GM13977 (cell line): ENCODE results near the gene CD300H.

Source experiments
- DNase-seq: peaks from one replicate; pipeline ENCODE4 v3.0.0; 2012; ENCODE audit warnings: low spot score
- in situ Hi-C: fragments of 300-500 bp; cut with MboI; formaldehyde crosslinking; loops from one replicate; pipeline ENCODE4 v1.12.0; 2022; ENCODE audit warnings: low sequenced_read_pairs, low pct_unique_long_range_greater_than_20kb, mixed read lengths, inconsistent platforms; ENCODE audit not compliant: unreplicated experiment
- TF ChIP-seq, protein P1 (sequence below): IDR thresholded peaks from 2 replicates; pipeline ENCODE4 v1.5.1; 2012; ENCODE audit warnings: mild to moderate bottlenecking, control low read depth; ENCODE audit not compliant: insufficient read depth; ENCODE audit errors: extremely low read depth, missing control alignments

Gene CD300H

GRCh38 chr17:74541176-74542111 lies 25.9 kb downstream of the CD300H start:
- TF ChIP-seq, protein P1, sequence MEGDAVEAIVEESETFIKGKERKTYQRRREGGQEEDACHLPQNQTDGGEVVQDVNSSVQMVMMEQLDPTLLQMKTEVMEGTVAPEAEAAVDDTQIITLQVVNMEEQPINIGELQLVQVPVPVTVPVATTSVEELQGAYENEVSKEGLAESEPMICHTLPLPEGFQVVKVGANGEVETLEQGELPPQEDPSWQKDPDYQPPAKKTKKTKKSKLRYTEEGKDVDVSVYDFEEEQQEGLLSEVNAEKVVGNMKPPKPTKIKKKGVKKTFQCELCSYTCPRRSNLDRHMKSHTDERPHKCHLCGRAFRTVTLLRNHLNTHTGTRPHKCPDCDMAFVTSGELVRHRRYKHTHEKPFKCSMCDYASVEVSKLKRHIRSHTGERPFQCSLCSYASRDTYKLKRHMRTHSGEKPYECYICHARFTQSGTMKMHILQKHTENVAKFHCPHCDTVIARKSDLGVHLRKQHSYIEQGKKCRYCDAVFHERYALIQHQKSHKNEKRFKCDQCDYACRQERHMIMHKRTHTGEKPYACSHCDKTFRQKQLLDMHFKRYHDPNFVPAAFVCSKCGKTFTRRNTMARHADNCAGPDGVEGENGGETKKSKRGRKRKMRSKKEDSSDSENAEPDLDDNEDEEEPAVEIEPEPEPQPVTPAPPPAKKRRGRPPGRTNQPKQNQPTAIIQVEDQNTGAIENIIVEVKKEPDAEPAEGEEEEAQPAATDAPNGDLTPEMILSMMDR: no peak
- DNase-seq: no peak
- in situ Hi-C loops: no loop called here

DNA sequence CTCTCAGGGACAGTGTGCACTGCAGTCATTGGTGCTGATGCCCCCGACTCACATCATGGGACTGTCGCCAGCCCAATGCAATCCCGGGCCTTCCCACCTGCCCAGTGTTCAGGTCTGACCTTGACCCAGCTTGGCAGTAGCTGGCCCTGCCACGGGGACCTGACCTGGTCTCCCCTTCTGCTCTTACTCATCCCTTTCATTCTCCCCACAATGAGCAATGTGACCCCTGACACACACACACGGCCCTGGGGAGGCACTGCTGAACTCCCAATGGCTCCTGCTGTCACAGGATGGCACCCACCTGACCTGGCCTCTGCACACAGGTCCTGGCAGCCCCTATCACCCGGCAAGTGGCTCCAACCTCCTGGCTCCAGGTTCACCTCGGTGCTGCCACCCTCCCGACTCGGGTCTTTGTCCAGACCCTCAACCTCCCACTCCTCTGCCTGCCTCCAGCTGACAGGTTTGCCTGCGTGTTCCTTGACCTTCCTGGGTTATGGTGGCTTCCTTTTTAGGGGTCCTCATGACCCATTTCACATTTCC lies 28.0 kb downstream of the CD300H start:
- TF ChIP-seq, protein P1: no peak
- in situ Hi-C loops: no loop called here
- DNase-seq: no peak

- TF ChIP-seq, protein P1: no peak
- in situ Hi-C loops: no loop called here
- no peak for DNase-seq
Observed at GRCh38 chr17:74536890-74537289, 30.4 kb downstream of the CD300H start.

GRCh38 chr17:74532115-74532514 lies 35.2 kb downstream of the CD300H start:
- DNase-seq: no peak
- TF ChIP-seq, protein P1: no peak
- in situ Hi-C loops: no loop called here

- in situ Hi-C loops: no loop called here
- DNase-seq: no peak
- TF ChIP-seq, protein P1: no peak
Observed at GRCh38 chr17:74531231-74531761, 36.0 kb downstream of the CD300H start, which contains the start of gene CD300LB. TSS of gene CD300LB (minus strand) at chr17:74531475. CDS start at chr17:74531350, 125 bp downstream.

DNA sequence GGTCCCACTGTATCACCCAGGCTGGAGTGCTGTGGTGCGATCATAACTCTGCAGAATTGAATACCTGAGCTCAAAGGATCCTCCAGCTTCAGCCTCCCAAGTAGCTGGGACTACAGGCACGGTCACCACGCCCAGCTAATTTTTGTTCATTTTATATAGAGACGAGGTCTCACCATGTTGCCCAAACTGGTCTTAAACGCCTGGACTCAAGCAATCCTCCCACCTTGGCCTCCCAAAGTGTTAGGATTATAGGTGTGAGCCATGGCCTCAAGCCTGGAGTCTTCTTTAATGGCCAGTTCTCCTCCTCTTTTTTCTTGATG lies 36.5 kb downstream of the CD300H start:
- no peak for DNase-seq
- in situ Hi-C loops: no loop called here
- TF ChIP-seq, protein P1: no peak
